Activated CD8-positive, alpha-beta T cell treated with anti-CD3 and anti-CD28 coated beads, Interleukin-2, amount 10 ng/mL, durations not matched to agents 7 days and 5 days (primary cell): ENCODE data around the gene GTPBP10. TPM values are rescaled to one million over a fixed set of nuclear protein-coding genes. Genes with fewer than 3 reads are reported as not detected.
"Not testable (repeated sequence)": the region's sequence is repeated elsewhere in the genome, so short reads cannot be mapped to it uniquely, and the experiment has no call there.

Source experiments
- ATAC-seq: fragments of 150-1000 bp; cut with Tn5 transposase; one replicate; pipeline ENCODE4 v1.10.0; 2021; ENCODE audit warnings: moderate library complexity
- CTCF ChIA-PET: fragments of 350-600 bp; sonication (Branson Sonifier 250); formaldehyde crosslinking; loops from one replicate; lab custom pipeline; 2021; ENCODE audit warnings: antibody characterized with exemption; lab: Charles Lee
- POLR2A ChIA-PET: fragments of 350-600 bp; sonication (Branson Sonifier 250); formaldehyde crosslinking; loops from one replicate; lab custom pipeline; 2021; ENCODE audit warnings: antibody characterized with exemption; lab: Charles Lee
- DNase-seq: peaks from one replicate; pipeline ENCODE4 v3.0.0-alpha.2; 2020
- H3K27ac Mint-ChIP-seq: one replicate; pipeline ENCODE4 v1.8.0; 2021; ENCODE audit warnings: mild to moderate bottlenecking, mixed read lengths
- H3K27me3 Mint-ChIP-seq: one replicate; pipeline ENCODE4 v1.8.0; 2021; ENCODE audit warnings: low read depth, mixed read lengths
- H3K36me3 Mint-ChIP-seq: one replicate; pipeline ENCODE4 v1.8.0; 2021; ENCODE audit warnings: low read depth, mixed read lengths
- H3K4me1 Mint-ChIP-seq: one replicate; pipeline ENCODE4 v1.8.0; 2021; ENCODE audit warnings: low read depth, mixed read lengths
- H3K4me3 Mint-ChIP-seq: one replicate; pipeline ENCODE4 v1.8.0; 2021; ENCODE audit warnings: mild to moderate bottlenecking, mixed read lengths
- H3K9me3 Mint-ChIP-seq: one replicate; pipeline ENCODE4 v1.8.0; 2022; ENCODE audit warnings: mixed read lengths; ENCODE audit not compliant: insufficient read depth
- total RNA-seq, 2 experiments: library from RNA; stranded (reverse); gene quantifications; one replicate each; pipeline ENCODE4 v1.2.3, GENCODE V29; 2021

Gene GTPBP10
- total RNA-seq, 2 experiments from 2014 or later, result 22.5 to 23.1 TPM

GRCh38 chr7:90322837-90323236, 23.7 kb upstream of the GTPBP10 start:
- peaks cover 40% of the 10 kb centered on the region for H3K27me3 Mint-ChIP-seq
- H3K9me3 Mint-ChIP-seq, result no peaks in the 10 kb centered on the region
- DNase-seq (no peak), ATAC-seq (no peak)
- ChIA-PET POLR2A (no interaction called here), CTCF (interaction anchor here (1.6 kb wide), 1 partner anchor 23 kb away, joined by 3 read pairs; no protein-coding TSS in a partner anchor)
- no peak overlapping the region for H3K27ac Mint-ChIP-seq
- H3K4me1 Mint-ChIP-seq, result peaks cover 3% of the 10 kb centered on the region
- H3K36me3 Mint-ChIP-seq, result no peaks in the 10 kb centered on the region
- H3K4me3 Mint-ChIP-seq, result no peak overlapping the region

GRCh38 chr7:90326500-90326899, 20.0 kb upstream of the GTPBP10 start:
- Mint-ChIP-seq H3K4me1 (no peaks in the 10 kb centered on the region), H3K4me3 (no peak overlapping the region), H3K9me3 (no peaks in the 10 kb centered on the region), H3K27ac (no peak overlapping the region), H3K27me3 (peaks cover 23% of the 10 kb centered on the region), H3K36me3 (no peaks in the 10 kb centered on the region)
- POLR2A ChIA-PET, result no interaction called here
- no peak for ATAC-seq
- no peak for DNase-seq
- CTCF ChIA-PET, result no interaction called here

GRCh38 chr7:90334193-90334843, 12.2 kb upstream of the GTPBP10 start:
- no peaks in the 10 kb centered on the region for H3K9me3 Mint-ChIP-seq
- ChIA-PET POLR2A (no interaction called here), CTCF (no interaction called here)
- no peak overlapping the region for H3K27ac Mint-ChIP-seq
- H3K27me3 Mint-ChIP-seq, result peaks cover 5% of the 10 kb centered on the region
- H3K4me1 Mint-ChIP-seq, result no peaks in the 10 kb centered on the region
- no peaks in the 10 kb centered on the region for H3K36me3 Mint-ChIP-seq
- ATAC-seq (no peak), DNase-seq (no peak)
- no peak overlapping the region for H3K4me3 Mint-ChIP-seq

GRCh38 chr7:90334926-90335325, 11.6 kb upstream of the GTPBP10 start:
- CTCF ChIA-PET, H3K4me3 Mint-ChIP-seq, DNase-seq, H3K4me1 Mint-ChIP-seq, H3K9me3 Mint-ChIP-seq, H3K27ac Mint-ChIP-seq, POLR2A ChIA-PET, ATAC-seq, H3K36me3 Mint-ChIP-seq, H3K27me3 Mint-ChIP-seq: not testable (repeated sequence)

GRCh38 chr7:90337106-90337505, 9.4 kb upstream of the GTPBP10 start:
- ChIA-PET POLR2A (interaction anchor here (0.9 to 1.2 kb wide), 2 partner anchors 19 to 21 kb away, joined by 3 read pairs; no protein-coding TSS in a partner anchor), CTCF (interaction anchor here (2.0 kb wide), 1 partner anchor 9 kb away, joined by 8 read pairs; the partner anchor contains the start of gene GTPBP10)
- no peaks in the 10 kb centered on the region for H3K9me3 Mint-ChIP-seq
- no peaks in the 10 kb centered on the region for H3K27me3 Mint-ChIP-seq
- ATAC-seq (no peak), DNase-seq (no peak)
- no peaks in the 10 kb centered on the region for H3K4me1 Mint-ChIP-seq
- no peaks in the 10 kb centered on the region for H3K36me3 Mint-ChIP-seq
- H3K27ac Mint-ChIP-seq, result no peak overlapping the region
- H3K4me3 Mint-ChIP-seq, result no peak overlapping the region

- CTCF ChIA-PET, result interaction anchor here (1.2 to 1.3 kb wide), 4 partner anchors 13 to 166 kb away, joined by 3 to 6 read pairs (median 4); no protein-coding TSS in a partner anchor
- H3K27me3 Mint-ChIP-seq, result no peaks in the 10 kb centered on the region
- POLR2A ChIA-PET, result no interaction called here
- DNase-seq, result no peak
- peaks cover 9% of the 10 kb centered on the region for H3K36me3 Mint-ChIP-seq
- peak overlapping the region; percentile 94 for H3K4me3 Mint-ChIP-seq
- no peaks in the 10 kb centered on the region for H3K9me3 Mint-ChIP-seq
- H3K4me1 Mint-ChIP-seq, result peaks cover 27% of the 10 kb centered on the region
- ATAC-seq, result no peak
- peak overlapping the region; percentile 99 for H3K27ac Mint-ChIP-seq
Observed at GRCh38 chr7:90345016-90345415, 1.5 kb upstream of the GTPBP10 start.

GRCh38 chr7:90345595-90346335, 751 bp upstream of the GTPBP10 start:
- ChIA-PET CTCF (interaction anchor here (0.7 to 1.3 kb wide), 21 partner anchors 9 to 1620 kb away, joined by 3 to 11 read pairs (median 3); partner anchors contain the start of genes CLDN12 and STEAP2), POLR2A (interaction anchor here (0.7 to 1.7 kb wide), 5 partner anchors 23 to 152 kb away, joined by 3 to 10 read pairs (median 3); partner anchors contain the start of gene CLDN12)
- H3K27ac Mint-ChIP-seq, result peak overlapping the region; percentile 99
- DNase-seq (peak; percentile 26), ATAC-seq (peak; percentile 5)
- no peaks in the 10 kb centered on the region for H3K27me3 Mint-ChIP-seq
- H3K36me3 Mint-ChIP-seq, result peaks cover 13% of the 10 kb centered on the region
- peaks cover 27% of the 10 kb centered on the region for H3K4me1 Mint-ChIP-seq
- no peaks in the 10 kb centered on the region for H3K9me3 Mint-ChIP-seq
- H3K4me3 Mint-ChIP-seq, result peak overlapping the region; percentile 94

GRCh38 chr7:90347759-90348158, 1.2 kb downstream of the GTPBP10 start:
- Mint-ChIP-seq H3K4me1 (peaks cover 27% of the 10 kb centered on the region), H3K4me3 (peak overlapping the region; percentile 94), H3K36me3 (peaks cover 17% of the 10 kb centered on the region), H3K27me3 (no peaks in the 10 kb centered on the region), H3K9me3 (no peaks in the 10 kb centered on the region), H3K27ac (peak overlapping the region; percentile 99)
- POLR2A ChIA-PET, result no interaction called here
- DNase-seq (no peak), ATAC-seq (no peak)
- CTCF ChIA-PET, result interaction anchor here (0.6 kb wide), 1 partner anchor 32 kb away, joined by 3 read pairs; no protein-coding TSS in a partner anchor

- H3K9me3 Mint-ChIP-seq, result no peaks in the 10 kb centered on the region
- no peak overlapping the region for H3K4me3 Mint-ChIP-seq
- no peaks in the 10 kb centered on the region for H3K27me3 Mint-ChIP-seq
- ChIA-PET CTCF (no interaction called here), POLR2A (no interaction called here)
- H3K36me3 Mint-ChIP-seq, result peaks cover 27% of the 10 kb centered on the region
- DNase-seq (no peak), ATAC-seq (no peak)
- peaks cover 27% of the 10 kb centered on the region for H3K4me1 Mint-ChIP-seq
- H3K27ac Mint-ChIP-seq, result no peak overlapping the region
Observed at GRCh38 chr7:90349305-90349704, 2.8 kb downstream of the GTPBP10 start.

- DNase-seq, POLR2A ChIA-PET, H3K27me3 Mint-ChIP-seq, ATAC-seq, CTCF ChIA-PET, H3K27ac Mint-ChIP-seq, H3K9me3 Mint-ChIP-seq, H3K4me3 Mint-ChIP-seq: not testable (repeated sequence)
- Mint-ChIP-seq H3K4me1 (peaks cover 25% of the 10 kb centered on the region), H3K36me3 (peaks cover 30% of the 10 kb centered on the region)
Observed at GRCh38 chr7:90350032-90350431, 3.5 kb downstream of the GTPBP10 start.

GRCh38 chr7:90351987-90352386, 5.5 kb downstream of the GTPBP10 start:
- POLR2A ChIA-PET, result no interaction called here
- Mint-ChIP-seq H3K27me3 (no peaks in the 10 kb centered on the region), H3K27ac (no peak overlapping the region), H3K4me3 (no peak overlapping the region), H3K36me3 (peaks cover 47% of the 10 kb centered on the region), H3K9me3 (no peaks in the 10 kb centered on the region), H3K4me1 (peaks cover 11% of the 10 kb centered on the region)
- no peak for DNase-seq
- CTCF ChIA-PET, result no interaction called here
- no peak for ATAC-seq

GRCh38 chr7:90383422-90383821, 36.9 kb downstream of the GTPBP10 start:
- ChIA-PET CTCF (no interaction called here), POLR2A (no interaction called here)
- Mint-ChIP-seq H3K4me3 (no peak overlapping the region), H3K27me3 (no peaks in the 10 kb centered on the region), H3K36me3 (peaks cover 51% of the 10 kb centered on the region), H3K4me1 (no peaks in the 10 kb centered on the region), H3K9me3 (no peaks in the 10 kb centered on the region), H3K27ac (no peak overlapping the region)
- ATAC-seq, result no peak
- no peak for DNase-seq
